Kidney glomerular epithelial cell (primary cell): ENCODE measurements around the gene BBS9.

ENCODE experiments used
- DNase-seq: peaks from one replicate; lab custom pipeline; 2025; lab: John Stamatoyannopoulos, UW

The BBS9 gene

GRCh38 chr7:33554046-33554445 lies 424.7 kb downstream of the BBS9 start:
- no peak for DNase-seq

GRCh38 chr7:33554576-33554975 lies 425.2 kb downstream of the BBS9 start:
- DNase-seq: no peak

- DNase-seq: no peak
Observed at GRCh38 chr7:33556472-33556871, 427.1 kb downstream of the BBS9 start.

- no peak for DNase-seq
Observed at GRCh38 chr7:33558549-33559323, 429.4 kb downstream of the BBS9 start.

GRCh38 chr7:33559324-33559710 lies 430.0 kb downstream of the BBS9 start:
- no peak for DNase-seq

- DNase-seq: no peak
Observed at GRCh38 chr7:33562996-33563395, 433.6 kb downstream of the BBS9 start.

- no peak for DNase-seq
Observed at GRCh38 chr7:33563651-33564050, 434.3 kb downstream of the BBS9 start.

GRCh38 chr7:33578166-33578565 lies 448.8 kb downstream of the BBS9 start:
- DNase-seq: no peak

- DNase-seq: no peak
Observed at GRCh38 chr7:33578881-33579672, 449.7 kb downstream of the BBS9 start.

- DNase-seq: no peak
Observed at GRCh38 chr7:33579673-33579960, 450.3 kb downstream of the BBS9 start.

GRCh38 chr7:33581236-33581635 lies 451.9 kb downstream of the BBS9 start:
- no peak for DNase-seq

- DNase-seq: no peak
Observed at GRCh38 chr7:33582104-33582503, 452.7 kb downstream of the BBS9 start.

GRCh38 chr7:33582533-33582932 lies 453.2 kb downstream of the BBS9 start:
- no peak for DNase-seq

GRCh38 chr7:33589911-33590310 lies 460.5 kb downstream of the BBS9 start:
- no peak for DNase-seq

GRCh38 chr7:33590916-33591315 lies 461.6 kb downstream of the BBS9 start:
- no peak for DNase-seq

GRCh38 chr7:33591490-33591889 lies 462.1 kb downstream of the BBS9 start:
- no peak for DNase-seq

GRCh38 chr7:33592718-33593117 lies 463.4 kb downstream of the BBS9 start:
- no peak for DNase-seq

GRCh38 chr7:33593611-33594010 lies 464.2 kb downstream of the BBS9 start:
- DNase-seq: no peak

GRCh38 chr7:33596686-33597085 lies 467.3 kb downstream of the BBS9 start:
- no peak for DNase-seq

- no peak for DNase-seq
Observed at GRCh38 chr7:33597181-33597580, 467.8 kb downstream of the BBS9 start.

GRCh38 chr7:33601101-33601500 lies 471.7 kb downstream of the BBS9 start:
- DNase-seq: no peak

GRCh38 chr7:33601884-33602283 lies 472.5 kb downstream of the BBS9 start:
- DNase-seq: no peak

GRCh38 chr7:33604056-33604455 lies 474.7 kb downstream of the BBS9 start:
- no peak for DNase-seq

GRCh38 chr7:33610918-33611317 lies 481.6 kb downstream of the BBS9 start:
- no peak for DNase-seq
